Stimulated activated CD8-positive, alpha-beta memory T cell treated with anti-CD3 and anti-CD28 coated beads, Interleukin-15, amount 100 ng/mL, for 4 hours (primary cell): ENCODE measurements around the gene RGS10.

Experiments used
- DNase-seq, 2 donors: peaks; one replicate each; pipeline ENCODE4 v3.0.0-alpha.2; 2020; ENCODE audit warnings: low read depth in 2 of 2

The RGS10 gene

GRCh38 chr10:119497243-119497642 is 45.3 kb downstream of the RGS10 start:
- no peak for DNase-seq

GRCh38 chr10:119496273-119496672 is 46.2 kb downstream of the RGS10 start:
- no peak for DNase-seq

DNA sequence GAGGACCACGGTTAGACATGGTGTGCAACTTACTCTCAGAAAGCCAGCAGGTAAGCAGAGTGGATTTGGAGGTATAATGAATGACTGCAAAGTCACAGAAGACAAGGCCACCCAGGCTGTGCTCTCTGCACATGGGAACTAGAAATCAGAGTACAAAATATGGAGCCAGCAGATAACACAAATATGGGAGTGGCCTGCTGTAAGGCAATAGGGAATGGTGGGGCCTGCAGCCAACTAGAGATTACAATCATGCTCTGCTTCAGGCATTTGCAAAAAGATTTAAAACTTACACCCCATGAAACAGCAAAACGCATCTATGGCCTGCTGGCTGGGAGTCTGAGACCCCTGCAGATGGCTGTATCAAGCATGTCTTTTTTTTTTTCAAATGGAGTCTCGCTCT is 47.0 kb downstream of the RGS10 start:
- DNase-seq: no peak

DNA sequence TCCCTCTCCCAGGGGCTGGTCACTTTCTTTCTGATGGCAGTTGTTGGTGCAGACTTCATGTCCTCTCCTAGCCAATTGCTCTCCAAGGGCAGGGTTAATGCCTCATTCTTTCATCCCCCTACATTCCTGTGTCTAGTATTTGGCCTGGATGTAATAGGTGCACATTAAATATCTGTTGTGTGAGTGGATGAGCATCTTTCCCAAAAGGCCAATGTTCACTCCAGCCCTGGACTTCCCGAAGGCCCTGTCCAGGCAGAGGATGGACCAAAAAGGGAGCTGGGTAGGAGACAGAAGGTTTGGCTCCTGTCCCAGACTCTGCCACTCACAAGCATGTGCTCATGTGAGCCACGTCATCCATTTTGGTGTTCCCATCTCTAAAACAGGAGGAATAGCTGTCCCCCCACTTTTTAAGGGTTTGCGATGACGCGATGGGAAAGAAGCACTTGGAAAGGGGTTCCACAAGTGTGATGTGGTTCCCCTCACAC is 47.5 kb downstream of the RGS10 start:
- no peak for DNase-seq

GRCh38 chr10:119494236-119495020 is 48.1 kb downstream of the RGS10 start:
- DNase-seq: no peak

- no peak for DNase-seq
These were observed 49.4 kb downstream of the RGS10 start for GRCh38 chr10:119493155-119493554.

DNA sequence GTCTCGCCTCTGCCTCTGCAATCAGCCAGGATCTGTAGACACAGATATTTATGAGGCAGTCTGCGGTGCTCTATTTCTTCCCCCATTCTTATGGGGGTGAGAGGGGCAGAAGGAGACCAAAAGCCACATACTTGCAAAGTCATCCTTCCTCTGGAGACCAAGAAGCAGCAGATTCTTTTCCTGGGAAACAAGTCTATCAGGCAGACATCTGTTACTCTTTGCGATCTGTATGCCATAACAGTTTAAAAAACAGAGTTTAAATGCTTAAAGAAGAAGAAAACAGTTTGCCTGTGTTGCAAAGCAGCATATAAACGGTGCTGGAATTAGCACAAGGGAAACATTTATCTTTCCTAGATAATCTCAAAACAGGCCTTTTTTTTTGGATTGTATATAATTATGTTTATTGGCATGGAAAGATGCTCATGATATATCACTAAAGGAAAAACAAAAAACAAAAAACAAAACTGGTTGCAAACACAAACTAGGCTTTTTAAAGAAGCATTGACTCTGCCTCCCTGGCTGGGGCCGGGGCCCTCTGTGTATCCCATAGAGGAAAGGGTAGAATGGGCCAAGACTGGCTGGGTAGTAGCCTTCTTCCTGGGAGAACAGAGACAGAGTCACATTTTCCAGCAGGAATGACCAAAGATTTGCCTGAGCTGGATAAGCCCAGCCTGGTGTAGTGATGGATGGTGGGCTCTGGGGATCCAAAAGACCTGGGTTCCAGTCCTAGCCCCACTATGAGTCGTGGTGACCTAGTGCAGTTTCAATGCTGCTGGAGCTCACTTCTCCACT is 50.4 kb downstream of the RGS10 start:
- no peak for DNase-seq

GRCh38 chr10:119489991-119490326 is 52.6 kb downstream of the RGS10 start:
- DNase-seq: no peak

- no peak for DNase-seq
These were observed 53.8 kb downstream of the RGS10 start for GRCh38 chr10:119488675-119489074.

DNA sequence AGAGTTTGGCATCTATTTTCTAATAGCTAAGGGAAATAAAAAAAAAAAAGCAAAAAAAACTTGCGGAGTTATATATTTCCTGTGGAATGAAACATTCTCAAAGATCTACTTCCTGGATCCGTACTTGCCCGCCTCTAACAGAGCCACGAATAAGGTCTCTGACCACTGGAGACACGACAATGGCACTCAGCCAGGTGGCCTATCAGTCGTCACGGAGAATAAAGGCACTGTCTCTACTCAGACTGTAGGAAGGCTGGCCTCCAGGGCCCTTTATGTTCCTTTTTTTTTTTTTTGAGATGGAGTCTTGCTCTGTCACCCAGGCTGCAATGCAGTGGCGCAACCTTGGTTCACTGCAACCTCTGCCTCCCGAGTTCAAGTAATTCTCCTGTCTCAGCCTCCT is 58.7 kb downstream of the RGS10 start:
- no peak for DNase-seq

- no peak for DNase-seq
These were observed 59.5 kb downstream of the RGS10 start for GRCh38 chr10:119483001-119483400.

GRCh38 chr10:119481781-119482426 is 60.6 kb downstream of the RGS10 start:
- no peak for DNase-seq

- no peak for DNase-seq
These were observed 61.9 kb downstream of the RGS10 start for GRCh38 chr10:119480667-119481066.

DNA sequence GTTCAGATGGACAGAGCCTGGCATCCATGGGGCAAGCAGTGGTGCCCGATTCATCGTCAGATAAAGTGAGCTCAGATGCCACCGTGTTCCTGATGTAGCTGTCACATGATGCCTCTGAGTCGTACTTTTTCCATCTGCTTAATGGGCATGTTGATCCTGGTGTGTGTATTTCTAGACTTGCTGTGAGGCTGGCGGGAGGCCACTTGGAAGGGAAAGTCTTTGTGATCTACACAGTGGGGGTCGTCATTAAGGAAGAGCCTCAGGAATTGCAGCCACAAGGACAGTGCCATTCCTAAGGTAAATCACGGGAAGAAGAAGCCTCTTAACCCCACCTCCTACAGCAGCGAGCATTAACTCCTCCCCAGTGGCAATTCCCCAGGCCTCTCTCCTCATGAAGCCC is 63.0 kb downstream of the RGS10 start:
- no peak for DNase-seq

DNA sequence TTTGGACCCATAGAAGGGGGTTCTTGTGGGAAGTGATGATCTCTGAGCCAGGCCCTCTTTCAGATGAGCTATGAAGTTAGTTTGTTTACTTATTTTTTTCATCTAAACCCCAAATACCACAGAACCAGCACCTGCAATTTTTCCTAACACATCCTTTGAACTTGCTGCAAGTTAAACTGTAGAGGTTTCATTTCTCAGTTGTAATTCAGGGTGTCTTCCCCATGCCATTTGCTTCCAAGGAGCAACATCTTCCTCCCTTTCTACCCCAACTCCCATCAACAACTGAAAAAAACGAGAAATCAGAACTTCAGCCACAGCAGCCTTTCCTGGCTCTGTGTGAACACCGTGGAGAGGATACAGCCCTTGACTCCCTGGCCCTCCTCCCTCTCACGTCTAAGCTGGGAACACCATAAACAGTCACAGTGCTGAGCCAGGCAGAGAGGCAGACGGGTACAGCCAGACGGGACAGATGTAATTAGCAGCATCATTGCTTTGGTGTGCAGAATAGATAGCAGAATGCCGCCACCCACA is 63.6 kb downstream of the RGS10 start:
- no peak for DNase-seq

DNA sequence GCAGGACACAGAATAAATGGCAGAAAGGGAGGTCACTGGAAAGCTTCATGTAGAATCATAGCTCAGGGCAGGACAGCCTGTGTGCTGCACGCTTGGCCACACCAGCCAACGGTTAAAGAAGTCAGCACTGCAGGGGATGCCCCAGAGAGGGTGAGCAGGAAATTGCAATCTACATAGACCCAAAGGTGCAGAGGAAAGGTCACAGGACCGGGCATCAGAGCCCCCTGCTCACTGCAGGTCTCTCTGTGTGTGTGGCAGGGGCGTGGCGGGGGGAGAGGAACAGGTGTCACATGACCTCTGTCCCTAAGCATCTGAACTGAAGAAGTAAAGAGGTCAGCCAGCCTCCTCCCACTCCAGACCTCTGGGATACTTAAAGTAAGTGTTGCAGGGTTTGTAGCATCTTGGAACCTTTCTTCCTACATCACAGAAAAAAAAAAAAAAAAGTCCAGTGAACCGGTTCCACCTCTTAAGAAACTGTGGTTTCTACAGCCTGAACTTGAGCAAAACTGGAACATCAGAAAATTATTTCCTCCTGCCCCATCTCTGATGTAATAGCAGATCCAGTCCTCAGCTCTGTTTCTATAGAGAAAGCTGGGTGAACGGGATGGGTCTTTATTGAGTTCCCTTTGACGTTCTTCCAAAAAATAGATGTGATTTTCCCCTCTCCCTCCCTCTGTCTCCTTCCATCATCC is 64.3 kb downstream of the RGS10 start:
- DNase-seq: no peak

- no peak for DNase-seq
These were observed 65.1 kb downstream of the RGS10 start for GRCh38 chr10:119477444-119477843.

- DNase-seq: no peak
These were observed 67.9 kb downstream of the RGS10 start for GRCh38 chr10:119474606-119475005.

DNA sequence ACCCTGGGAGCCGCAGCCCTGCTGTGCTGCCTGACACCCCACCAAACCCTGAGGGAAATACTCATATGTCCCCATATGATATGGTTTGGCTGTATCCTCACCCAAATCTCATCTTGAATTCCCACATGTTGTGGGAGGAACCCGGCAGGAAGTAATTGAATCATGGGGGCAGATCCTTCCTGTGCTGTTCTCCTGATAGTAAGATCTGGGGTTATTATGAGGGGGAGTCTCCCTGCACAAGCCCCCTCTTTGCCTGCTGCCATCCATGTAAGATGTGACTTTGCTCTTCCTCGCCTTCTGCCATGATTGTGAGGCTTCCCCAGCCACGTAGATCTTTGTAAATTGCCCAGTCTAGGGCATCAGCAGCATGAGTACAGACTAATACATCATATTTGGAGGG is 68.7 kb downstream of the RGS10 start:
- DNase-seq: no peak

- no peak for DNase-seq
These were observed 71.4 kb downstream of the RGS10 start for GRCh38 chr10:119470920-119471702.

DNA sequence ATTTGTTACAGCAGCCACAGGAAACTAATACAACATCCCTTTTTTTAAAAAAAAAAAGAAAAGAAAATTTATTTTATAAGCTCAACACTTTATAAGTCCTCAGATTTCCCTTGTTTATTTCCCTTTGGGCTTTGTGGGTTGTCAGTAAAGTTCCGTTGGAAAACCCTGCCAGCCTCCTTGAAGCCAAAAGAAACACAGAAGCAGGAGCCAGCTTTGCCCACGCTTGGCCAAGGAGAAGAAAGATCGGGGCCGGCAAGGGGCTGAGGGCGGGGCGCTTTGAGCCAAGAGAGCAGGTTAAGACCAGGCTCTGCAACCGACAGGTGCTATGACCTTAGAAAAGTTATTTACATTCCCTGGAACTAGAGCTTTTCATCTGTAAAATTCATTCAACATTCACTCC is 72.7 kb downstream of the RGS10 start:
- DNase-seq: no peak
